IMR-90 (cell line): ENCODE measurements around the gene SHOX. TPM values are rescaled to one million over a fixed set of nuclear protein-coding genes. Genes with fewer than 3 reads are reported as not detected.

Source experiments
- ATAC-seq: fragments of 200-7000 bp; cut with Tn5 transposase; 2 replicates; pipeline ENCODE4 v1.9.1; 2020; ENCODE audit warnings: low read depth, mild to moderate bottlenecking, moderate library complexity
- BruUV-seq: library from RNA; stranded (reverse); fragments of 400-500 nt; replicated peaks from 2 replicates; lab custom pipeline; 2021; lab: Mats Ljungman, UMichigan
- CTCF ChIA-PET: fragments of 300-600 bp; formaldehyde crosslinking; extraction: SDS; loops from one replicate; lab custom pipeline; 2021; ENCODE audit warnings: antibody characterized with exemption; lab: Yijun Ruan, JAX
- POLR2A ChIA-PET: fragments of 300-600 bp; sonication (Branson Sonifier 250); formaldehyde crosslinking; loops from one replicate; lab custom pipeline; 2022; ENCODE audit warnings: antibody characterized with exemption; ENCODE audit not compliant: unreplicated experiment; lab: Charles Lee
- DNase-seq: peaks from one replicate; pipeline ENCODE4 v3.0.0; 2013
- H2AFZ ChIP-seq: replicated peaks from 2 replicates; pipeline ENCODE3; 2013; ENCODE audit warnings: low read length, mild to moderate bottlenecking; ENCODE audit not compliant: poor library complexity
- H2AK5ac ChIP-seq: 2 replicates; pipeline ENCODE4 v1.6.1; 2013; ENCODE audit warnings: low read depth, low read length, inconsistent platforms
- H2AK9ac ChIP-seq: replicated peaks from 2 replicates; pipeline ENCODE3; 2013; ENCODE audit warnings: mild to moderate bottlenecking, low read depth, low read length, moderate library complexity; ENCODE audit not compliant: poor library complexity
- H2BK120ac ChIP-seq: 2 replicates; pipeline ENCODE4 v1.6.1; 2013; ENCODE audit warnings: low read depth, low read length, inconsistent platforms
- H2BK15ac ChIP-seq: 3 replicates; pipeline ENCODE4 v1.6.1; 2013; ENCODE audit warnings: low read depth, low read length, inconsistent platforms
- H2BK20ac ChIP-seq: 2 replicates; pipeline ENCODE4 v1.6.1; 2013; ENCODE audit warnings: low read depth, mild to moderate bottlenecking, inconsistent platforms, low read length, moderate library complexity
- H2BK5ac ChIP-seq: 2 replicates; pipeline ENCODE4 v1.6.1; 2013; ENCODE audit warnings: mild to moderate bottlenecking, low read depth, low read length, inconsistent platforms; ENCODE audit not compliant: poor library complexity, severe bottlenecking
- H3K14ac ChIP-seq: replicated peaks from 2 replicates; pipeline ENCODE4 v1.6.1; 2013; ENCODE audit warnings: low read depth, low read length, inconsistent platforms
- H3K18ac ChIP-seq: 2 replicates; pipeline ENCODE4 v1.6.1; 2013; ENCODE audit warnings: low read depth, low read length, control low read depth
- H3K23ac ChIP-seq: 2 replicates; pipeline ENCODE4 v1.6.1; 2013; ENCODE audit warnings: low read depth, low read length, inconsistent platforms
- H3K27ac ChIP-seq: 2 replicates; pipeline ENCODE4 v1.5.1; 2013; ENCODE audit warnings: mild to moderate bottlenecking, control low read depth, low read length; ENCODE audit not compliant: insufficient read depth
- H3K27me3 ChIP-seq: 2 replicates; pipeline ENCODE4 v1.6.1; 2013; ENCODE audit warnings: low read length; ENCODE audit not compliant: control insufficient read depth, insufficient read depth
- H3K36me3 ChIP-seq: 2 replicates; pipeline ENCODE4 v1.6.1; 2013; ENCODE audit warnings: low read length, mixed read lengths; ENCODE audit not compliant: control insufficient read depth, insufficient read depth
- H3K4ac ChIP-seq: 2 replicates; pipeline ENCODE4 v1.6.1; 2013; ENCODE audit warnings: low read depth, low read length, inconsistent platforms
- H3K4me1 ChIP-seq: 2 replicates; pipeline ENCODE4 v1.6.1; 2013; ENCODE audit warnings: low read length, mixed read lengths; ENCODE audit not compliant: control insufficient read depth, insufficient read depth
- H3K4me2 ChIP-seq: 2 replicates; pipeline ENCODE4 v1.6.1; 2013; ENCODE audit warnings: low read depth, mild to moderate bottlenecking, control low read depth, low read length, moderate library complexity
- H3K4me3 ChIP-seq: 2 replicates; pipeline ENCODE4 v1.5.1; 2013; ENCODE audit warnings: low read depth, mild to moderate bottlenecking, control low read depth, low read length, moderate library complexity; ENCODE audit not compliant: insufficient read depth
- H3K56ac ChIP-seq: 2 replicates; pipeline ENCODE4 v1.6.1; 2013; ENCODE audit warnings: low read length, inconsistent platforms; ENCODE audit not compliant: insufficient read depth; ENCODE audit errors: extremely low read depth
- H3K79me1 ChIP-seq, 2 experiments: 2 replicates each; pipeline ENCODE4 v1.6.1; 2013; ENCODE audit warnings: low read length in 2 of 2, inconsistent platforms in 1 of 2, low read depth in 1 of 2
- H3K9ac ChIP-seq: 2 replicates; pipeline ENCODE4 v1.6.1; 2013; ENCODE audit warnings: low read depth, low read length, control low read depth
- H3K9me1 ChIP-seq: 2 replicates; pipeline ENCODE4 v1.6.1; 2013; ENCODE audit warnings: low read length, inconsistent platforms; ENCODE audit not compliant: insufficient read depth
- H3K9me3 ChIP-seq: 2 replicates; pipeline ENCODE4 v1.6.1; 2013; ENCODE audit warnings: low read length; ENCODE audit not compliant: control insufficient read depth, insufficient read depth
- H4K20me1 ChIP-seq: 2 replicates; pipeline ENCODE4 v1.6.1; 2013; ENCODE audit warnings: low read length, inconsistent platforms; ENCODE audit not compliant: insufficient read depth
- H4K5ac ChIP-seq: 2 replicates; pipeline ENCODE4 v1.6.1; 2013; ENCODE audit warnings: mild to moderate bottlenecking, low read depth, low read length, control low read depth
- H4K8ac ChIP-seq, 2 experiments: 2 replicates each; pipeline ENCODE4 v1.6.1; 2013; ENCODE audit warnings: low read depth in 2 of 2, low read length in 2 of 2, control low read depth in 1 of 2, inconsistent platforms in 1 of 2
- H4K91ac ChIP-seq: 2 replicates; pipeline ENCODE4 v1.6.1; 2013; ENCODE audit warnings: low read depth, low read length, inconsistent platforms; ENCODE audit not compliant: insufficient read depth
- BHLHE40 ChIP-seq: fragments of 150-350 bp; IDR thresholded peaks from 2 replicates; pipeline ENCODE4 v1.6.1; 2016; ENCODE audit warnings: mild to moderate bottlenecking, low read depth, low read length
- CEBPB ChIP-seq: IDR thresholded peaks from 2 replicates; pipeline ENCODE4 v1.6.1; 2012; ENCODE audit warnings: low read depth, low read length, improper control_type of control experiment
- CHD1 ChIP-seq: IDR thresholded peaks from 2 replicates; pipeline ENCODE4 v1.6.1; 2012; ENCODE audit warnings: low read depth, low read length, improper control_type of control experiment
- CTCF ChIP-seq: conservative IDR thresholded peaks from 2 replicates; pipeline ENCODE4 v1.5.1; 2012; ENCODE audit warnings: mild to moderate bottlenecking, low read depth, low read length, improper control_type of control experiment
- ELK1 ChIP-seq: fragments of 150-350 bp; IDR thresholded peaks from 2 replicates; pipeline ENCODE4 v1.6.1; 2016; ENCODE audit warnings: low read depth, mild to moderate bottlenecking, low read length, moderate library complexity, borderline replicate concordance
- FOS ChIP-seq: fragments of 150-350 bp; IDR thresholded peaks from 2 replicates; pipeline ENCODE4 v1.6.1; 2016; ENCODE audit warnings: low read depth, low read length
- MAFK ChIP-seq: IDR thresholded peaks from 2 replicates; pipeline ENCODE4 v1.6.1; 2012; ENCODE audit warnings: low read depth, low read length, improper control_type of control experiment
- MAZ ChIP-seq: IDR thresholded peaks from 2 replicates; pipeline ENCODE4 v1.6.1; 2012; ENCODE audit warnings: low read depth, mild to moderate bottlenecking, low read length, improper control_type of control experiment, moderate library complexity, borderline replicate concordance
- MXI1 ChIP-seq: IDR thresholded peaks from 2 replicates; pipeline ENCODE4 v1.6.1; 2012; ENCODE audit warnings: low read depth, mild to moderate bottlenecking, low read length, moderate library complexity, borderline replicate concordance
- NFE2L2 ChIP-seq: fragments of 150-350 bp; IDR thresholded peaks from 2 replicates; pipeline ENCODE4 v1.6.1; 2016; ENCODE audit warnings: low read depth, mild to moderate bottlenecking, low read length
- RAD21 ChIP-seq: IDR thresholded peaks from 2 replicates; pipeline ENCODE4 v1.6.1; 2012; ENCODE audit warnings: low read length, improper control_type of control experiment
- RFX5 ChIP-seq: IDR thresholded peaks from 2 replicates; pipeline ENCODE4 v1.8.0; 2012; ENCODE audit warnings: low read depth, mild to moderate bottlenecking, low read length, moderate library complexity
- SMC3 ChIP-seq: fragments of 150-350 bp; IDR thresholded peaks from 2 replicates; pipeline ENCODE4 v1.6.1; 2016; ENCODE audit warnings: low read depth, mild to moderate bottlenecking, antibody characterized with exemption, low read length, moderate library complexity
- USF2 ChIP-seq: fragments of 150-350 bp; IDR thresholded peaks from 2 replicates; pipeline ENCODE4 v1.6.1; 2017; ENCODE audit warnings: mild to moderate bottlenecking, antibody characterized with exemption, low read length, low read depth
- WGBS, 2 experiments: methylation state at CpG; one replicate each; pipeline versions ENCODE4 v1.1.5 to v1.1.7; 2013; ENCODE audit warnings: missing lambda C conversion rate in 2 of 2; ENCODE audit not compliant: insufficient read length in 1 of 2; ENCODE audit errors: extremely low coverage in 2 of 2; 5-methylcytosine and 5-hydroxymethylcytosine counted together
- dilution Hi-C: fragments of 300-500 bp; cut with HindIII; formaldehyde crosslinking; loops from one replicate; pipeline ENCODE4 v1.14.3; 2018; ENCODE audit warnings: low sequenced_read_pairs; ENCODE audit not compliant: unreplicated experiment
- in situ Hi-C: fragments of 300-500 bp; cut with MboI; formaldehyde crosslinking; loops from 3 replicates; pipeline ENCODE4 v1.14.3; 2019; ENCODE audit warnings: low sequenced_read_pairs, inconsistent platforms, mixed read lengths
- intact Hi-C: fragments of 100-400 bp; cut with micrococcal nuclease; formaldehyde crosslinking; loops from 2 replicates; pipeline ENCODE4 v1.10.0; 2022
- polyA plus RNA-seq, 3 experiments: library from polyadenylated mRNA; depleted of rRNA; stranded (reverse); fragments of >200 nt; gene quantifications; 2 replicates each; pipeline ENCODE4 v1.2.3, GENCODE V29; 2012; ENCODE audit warnings: low replicate concordance in 1 of 3
- total RNA-seq: library from RNA; depleted of rRNA; stranded (reverse); fragments of >200 nt; gene quantifications from 2 replicates; pipeline ENCODE4 v1.2.3, GENCODE V29; 2012

SHOX gene
- total and polyA plus RNA-seq, 2 of the 4 experiments (the other 2 are of a cell fraction): not detected

- intact Hi-C loops: no loop called here
- BruUV-seq: no TSS peak
- peaks cover 18% of the 10 kb centered on the region for H3K27me3 ChIP-seq
These were observed 6.5 kb downstream of the SHOX start for GRCh38 chrX:636981-637659.

More at GRCh38 chrX:636981-637659, 6.5 kb downstream of the SHOX start:
- in situ Hi-C loops (no loop called here), dilution Hi-C loops (no loop called here)
- no peak overlapping the region for H3K4me2 ChIP-seq
- no peak overlapping the region for H2AK5ac ChIP-seq
- H2AFZ ChIP-seq: no peak overlapping the region
- no peak overlapping the region for H3K23ac ChIP-seq
- H3K4me3 ChIP-seq: no peak overlapping the region
- WGBS, 2 experiments: 18% methylated on average over 2 of the region's 27 CpGs; no CpG with 5 or more reads in 1 of the 2 experiments
- H3K18ac ChIP-seq: no peak overlapping the region
- peaks cover 1% of the 10 kb centered on the region; the same call in 1 of the 2 replicates for H3K9me3 ChIP-seq
- H3K4ac ChIP-seq: no peak overlapping the region
- TF ChIP-seq ELK1 (no peak), CEBPB (no peak), MAZ (no peak), SMC3 (no peak), MAFK (no peak), RAD21 (no peak), BHLHE40 (no peak), CTCF (no peak), FOS (no peak), MXI1 (no peak), NFE2L2 (no peak), USF2 (no peak), RFX5 (no peak), CHD1 (no peak)
- no peak overlapping the region for H3K27ac ChIP-seq
- H4K8ac ChIP-seq: no peak overlapping the region
- no peaks in the 10 kb centered on the region for H4K20me1 ChIP-seq
- no peak overlapping the region for H2BK20ac ChIP-seq
- ATAC-seq (no peak), DNase-seq (no peak)
- H3K9ac ChIP-seq: no peak overlapping the region
- H3K4me1 ChIP-seq: no peaks in the 10 kb centered on the region
- no peak overlapping the region for H2AK9ac ChIP-seq
- CTCF ChIA-PET: no interaction called here
- H4K91ac ChIP-seq: no peak overlapping the region
- H3K56ac ChIP-seq: no peak overlapping the region
- H3K9me1 ChIP-seq: no peaks in the 10 kb centered on the region
- H3K14ac ChIP-seq: no peak overlapping the region
- H2BK120ac ChIP-seq: no peak overlapping the region
- no peak overlapping the region for H4K5ac ChIP-seq
- H3K36me3 ChIP-seq: no peaks in the 10 kb centered on the region
- POLR2A ChIA-PET: no interaction called here
- H2BK5ac ChIP-seq: no peak overlapping the region
- H3K79me1 ChIP-seq: no peaks in the 10 kb centered on the region
- H2BK15ac ChIP-seq: no peak overlapping the region
